SK-N-SH (cell line): ENCODE data around the gene FBXO42. TPM values are rescaled to one million over a fixed set of nuclear protein-coding genes. Genes with fewer than 3 reads are reported as not detected.

ENCODE experiments used
- CTCF ChIA-PET: fragments of 300-600, 350-600 bp; formaldehyde crosslinking; extraction: SDS; loops from one replicate; lab custom pipeline; 2021; lab: Yijun Ruan, JAX
- POLR2A ChIA-PET: fragments of 350-600 bp; sonication (Branson Sonifier 250); formaldehyde crosslinking; extraction: SDS; loops from one replicate; lab custom pipeline; 2020; ENCODE audit warnings: antibody characterized with exemption, inconsistent platforms; lab: Yijun Ruan, JAX
- DNase-seq: peaks from one replicate; pipeline ENCODE4 v3.0.0; 2012
- H2AFZ ChIP-seq: fragments of 200-600 bp; sonication (generic); 2 replicates; pipeline ENCODE4 v1.8.1; 2016; ENCODE audit warnings: antibody characterized with exemption, mild to moderate bottlenecking, low read depth
- H3F3A ChIP-seq: fragments of 200-600 bp; sonication (generic); replicated peaks from 2 replicates; pipeline ENCODE3; 2016; ENCODE audit warnings: antibody characterized with exemption, mild to moderate bottlenecking; ENCODE audit not compliant: insufficient read depth
- H3K27ac ChIP-seq, 2 experiments: fragments of 200-500 bp in 1 of 2; fragments of 200-600 bp in 1 of 2; sonication (Bioruptor generic) in 1 of 2; sonication (generic), shearing (Covaris generic) in 1 of 2; 2 replicates each; pipeline versions ENCODE4 v1.5.1 to v1.6.1; 2014 to 2016; ENCODE audit warnings: low read depth in 2 of 2, inconsistent platforms in 1 of 2, low read length in 1 of 2, mild to moderate bottlenecking in 1 of 2, mixed read lengths in 1 of 2
- H3K27me3 ChIP-seq: fragments of 200-600 bp; sonication (generic), shearing (Covaris generic); 2 replicates; pipeline ENCODE4 v1.6.1; 2016; ENCODE audit warnings: mixed run types; ENCODE audit not compliant: insufficient read depth
- H3K36me3 ChIP-seq, 2 experiments: fragments of 200-500 bp in 1 of 2; fragments of 200-600 bp in 1 of 2; sonication (Bioruptor generic) in 1 of 2; sonication (generic) in 1 of 2; replicated peaks in 1 of 2; 2 replicates each; pipeline versions ENCODE3 to v1.5.1; 2014 to 2016; ENCODE audit warnings: low read length in 1 of 2, mild to moderate bottlenecking in 1 of 2; ENCODE audit not compliant: insufficient read depth in 2 of 2, control insufficient read depth in 1 of 2
- H3K4me1 ChIP-seq, 2 experiments: fragments of 200-500 bp in 1 of 2; fragments of 200-600 bp in 1 of 2; sonication (Bioruptor generic) in 1 of 2; sonication (generic), shearing (Covaris generic) in 1 of 2; 2 replicates each; pipeline versions ENCODE4 v1.5.1 to v1.6.1; 2014 to 2016; ENCODE audit warnings: low read depth in 1 of 2, low read length in 1 of 2, mixed run types in 1 of 2; ENCODE audit not compliant: insufficient read depth in 2 of 2, control insufficient read depth in 1 of 2
- H3K4me2 ChIP-seq: fragments of 200-600 bp; sonication (generic), shearing (Covaris generic); 2 replicates; pipeline ENCODE4 v1.6.1; 2017; ENCODE audit warnings: mixed run types
- H3K4me3 ChIP-seq, 2 experiments: fragments of 200-500 bp in 1 of 2; fragments of 200-600 bp in 1 of 2; sonication (Bioruptor generic) in 1 of 2; sonication (generic), shearing (Covaris generic) in 1 of 2; 2 replicates each; pipeline versions ENCODE4 v1.5.1 to v1.8.1; 2014 to 2016; ENCODE audit warnings: low read depth in 2 of 2, inconsistent platforms in 1 of 2, low read length in 1 of 2, mild to moderate bottlenecking in 1 of 2, mixed read lengths in 1 of 2, moderate library complexity in 1 of 2
- H3K79me2 ChIP-seq: fragments of 200-600 bp; sonication (generic); 2 replicates; pipeline ENCODE4 v1.8.1; 2017; ENCODE audit warnings: mild to moderate bottlenecking; ENCODE audit not compliant: insufficient read depth
- H3K9ac ChIP-seq: fragments of 200-600 bp; sonication (generic); 2 replicates; pipeline ENCODE4 v1.6.1; 2017; ENCODE audit warnings: mixed run types
- H3K9me2 ChIP-seq: fragments of 200-600 bp; sonication (generic); 2 replicates; pipeline ENCODE4 v1.6.1; 2017; ENCODE audit warnings: mixed run types
- H3K9me3 ChIP-seq: fragments of 200-600 bp; sonication (generic); 2 replicates; pipeline ENCODE4 v1.6.1; 2017; ENCODE audit warnings: mixed run types, mild to moderate bottlenecking, moderate library complexity
- H4K20me1 ChIP-seq: fragments of 200-600 bp; sonication (generic); 2 replicates; pipeline ENCODE4 v1.6.1; 2017; ENCODE audit warnings: mild to moderate bottlenecking, mixed run types; ENCODE audit not compliant: insufficient read depth
- CHD2 ChIP-seq: fragments of 150-350 bp; IDR thresholded peaks from 2 replicates; pipeline ENCODE4 v1.6.1; 2018; ENCODE audit warnings: low read length; ENCODE audit not compliant: partially characterized antibody
- ELF1 ChIP-seq: IDR thresholded peaks from 2 replicates; pipeline ENCODE4 v1.4.0; 2012
- IRF3 ChIP-seq: fragments of 150-350 bp; IDR thresholded peaks from 2 replicates; pipeline ENCODE4 v1.6.1; 2016; ENCODE audit warnings: mild to moderate bottlenecking, low read depth, low read length
- JUND ChIP-seq: IDR thresholded peaks from 2 replicates; pipeline ENCODE4 v1.4.0; 2012
- RAD21 ChIP-seq: IDR thresholded peaks from 2 replicates; pipeline ENCODE4 v1.6.1; 2012; ENCODE audit warnings: mild to moderate bottlenecking, low read length
- RFX5 ChIP-seq: IDR thresholded peaks from 2 replicates; pipeline ENCODE4 v1.6.1; 2012; ENCODE audit warnings: mild to moderate bottlenecking, improper control_type of control experiment, low read length
- SIN3A ChIP-seq: IDR thresholded peaks from 2 replicates; pipeline ENCODE4 v1.6.1; 2012; ENCODE audit warnings: low read depth, mild to moderate bottlenecking, low read length, moderate library complexity, borderline replicate concordance
- SMC3 ChIP-seq: IDR thresholded peaks from 2 replicates; pipeline ENCODE4 v1.6.1; 2012; ENCODE audit warnings: low read depth, low read length, improper control_type of control experiment
- TAF1 ChIP-seq: IDR thresholded peaks from 2 replicates; pipeline ENCODE4 v1.6.1; 2012; ENCODE audit warnings: low read depth, mild to moderate bottlenecking, low read length, moderate library complexity, borderline replicate concordance
- YY1 ChIP-seq: IDR thresholded peaks from 2 replicates; pipeline ENCODE4 v1.4.0; 2012; ENCODE audit warnings: low read depth, mild to moderate bottlenecking
- WGBS: methylation state at CpG from one replicate; pipeline ENCODE4 v1.1.6; 2017; ENCODE audit warnings: low lambda C conversion rate; 5-methylcytosine and 5-hydroxymethylcytosine counted together
- polyA plus RNA-seq, 3 experiments: library from polyadenylated mRNA; depleted of rRNA; stranded (reverse); fragments of >200 nt; gene quantifications; 2 replicates each; pipeline ENCODE4 v1.2.3, GENCODE V29; 2012
- TF ChIP-seq, protein P1 (sequence below): IDR thresholded peaks from 2 replicates; pipeline ENCODE4; 2012
- TF ChIP-seq, protein P2 (sequence below): fragments of 200-600 bp; sonication (generic); IDR thresholded peaks from 2 replicates; pipeline ENCODE4 v1.6.1; 2017; ENCODE audit warnings: antibody characterized with exemption, mild to moderate bottlenecking, moderate library complexity
- TF ChIP-seq, protein P3 (sequence below): IDR thresholded peaks from 2 replicates; pipeline ENCODE4 v1.4.0; 2012; ENCODE audit warnings: low read depth

Gene FBXO42
- polyA plus RNA-seq, 1 of the 3 experiments (the other 2 are of a cell fraction): 8.6 TPM

DNA sequence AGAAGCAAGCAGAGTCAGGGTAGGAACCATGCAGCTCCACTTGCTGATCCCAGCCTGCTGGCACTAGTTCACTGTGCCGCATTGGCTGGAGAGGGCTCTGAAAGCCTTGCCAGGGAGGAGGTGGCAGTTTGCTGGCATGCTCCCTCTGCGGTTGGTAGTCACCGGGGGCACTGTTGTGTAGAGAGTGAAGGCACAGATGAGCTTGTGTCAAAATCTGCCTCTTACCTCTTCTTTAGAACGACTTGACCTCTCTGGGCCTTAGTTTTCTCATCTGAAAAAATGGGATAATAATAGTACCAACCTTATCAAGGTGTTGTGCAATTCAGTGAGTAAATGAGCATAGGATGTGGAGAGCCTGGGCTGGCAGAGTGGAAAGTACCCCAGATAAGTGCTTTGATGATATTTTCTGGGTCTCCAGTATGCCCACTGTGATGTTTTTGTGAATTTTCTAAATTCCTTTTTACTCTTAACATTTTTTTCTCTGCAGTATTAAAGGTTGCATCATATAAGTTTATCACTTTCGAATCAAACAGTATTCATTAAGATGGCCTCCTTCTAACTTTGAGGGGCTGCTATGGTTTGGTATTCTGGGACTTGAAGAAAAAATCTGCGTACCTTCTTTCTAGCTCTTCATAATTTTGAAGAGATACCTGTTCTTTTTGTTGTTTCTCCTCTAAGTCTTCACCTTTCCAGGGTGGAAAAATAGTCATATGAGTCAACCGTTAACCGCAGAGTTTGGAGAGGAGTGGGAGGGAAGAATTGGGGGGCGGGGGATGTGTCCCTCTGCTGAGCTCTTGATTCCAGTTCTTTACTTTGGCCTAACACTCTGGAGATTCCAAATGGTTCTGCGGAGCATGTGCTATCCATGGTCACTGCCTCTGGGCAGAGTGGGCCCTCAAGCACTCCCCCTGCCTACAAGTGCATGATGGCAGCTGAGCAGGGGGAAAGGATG, 41.6 kb upstream of the FBXO42 start:
- peaks cover 12 to 18% of the 10 kb centered on the region in 2 experiments; a peak in 3 of 4 replicates for H3K4me1 ChIP-seq
- H3K79me2 ChIP-seq: peaks cover 76% of the 10 kb centered on the region
- TF ChIP-seq, protein P1, sequence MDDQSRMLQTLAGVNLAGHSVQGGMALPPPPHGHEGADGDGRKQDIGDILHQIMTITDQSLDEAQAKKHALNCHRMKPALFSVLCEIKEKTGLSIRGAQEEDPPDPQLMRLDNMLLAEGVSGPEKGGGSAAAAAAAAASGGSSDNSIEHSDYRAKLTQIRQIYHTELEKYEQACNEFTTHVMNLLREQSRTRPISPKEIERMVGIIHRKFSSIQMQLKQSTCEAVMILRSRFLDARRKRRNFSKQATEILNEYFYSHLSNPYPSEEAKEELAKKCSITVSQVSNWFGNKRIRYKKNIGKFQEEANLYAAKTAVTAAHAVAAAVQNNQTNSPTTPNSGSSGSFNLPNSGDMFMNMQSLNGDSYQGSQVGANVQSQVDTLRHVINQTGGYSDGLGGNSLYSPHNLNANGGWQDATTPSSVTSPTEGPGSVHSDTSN: no peak
- TF ChIP-seq, protein P2, sequence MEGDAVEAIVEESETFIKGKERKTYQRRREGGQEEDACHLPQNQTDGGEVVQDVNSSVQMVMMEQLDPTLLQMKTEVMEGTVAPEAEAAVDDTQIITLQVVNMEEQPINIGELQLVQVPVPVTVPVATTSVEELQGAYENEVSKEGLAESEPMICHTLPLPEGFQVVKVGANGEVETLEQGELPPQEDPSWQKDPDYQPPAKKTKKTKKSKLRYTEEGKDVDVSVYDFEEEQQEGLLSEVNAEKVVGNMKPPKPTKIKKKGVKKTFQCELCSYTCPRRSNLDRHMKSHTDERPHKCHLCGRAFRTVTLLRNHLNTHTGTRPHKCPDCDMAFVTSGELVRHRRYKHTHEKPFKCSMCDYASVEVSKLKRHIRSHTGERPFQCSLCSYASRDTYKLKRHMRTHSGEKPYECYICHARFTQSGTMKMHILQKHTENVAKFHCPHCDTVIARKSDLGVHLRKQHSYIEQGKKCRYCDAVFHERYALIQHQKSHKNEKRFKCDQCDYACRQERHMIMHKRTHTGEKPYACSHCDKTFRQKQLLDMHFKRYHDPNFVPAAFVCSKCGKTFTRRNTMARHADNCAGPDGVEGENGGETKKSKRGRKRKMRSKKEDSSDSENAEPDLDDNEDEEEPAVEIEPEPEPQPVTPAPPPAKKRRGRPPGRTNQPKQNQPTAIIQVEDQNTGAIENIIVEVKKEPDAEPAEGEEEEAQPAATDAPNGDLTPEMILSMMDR: 0 out of 2 replicates have a peak, but pooled peaks have one; percentile 9
- H3K9me3 ChIP-seq: no peaks in the 10 kb centered on the region
- H2AFZ ChIP-seq: no peak overlapping the region
- no peak for DNase-seq
- no peak overlapping the region for H3K9ac ChIP-seq
- no peaks in the 10 kb centered on the region for H3K27me3 ChIP-seq
- ChIA-PET POLR2A (interaction anchor here (0.5 to 1.2 kb wide), 2 partner anchors 9 to 13 kb away, joined by 3 to 4 read pairs; no protein-coding TSS in a partner anchor), CTCF (interaction anchor here (0.6 to 1.7 kb wide), 4 partner anchors 31 to 105 kb away, joined by 3 to 6 read pairs (median 4); partner anchors contain the start of gene NECAP2)
- 86% methylated on average over 10 of the region's 10 CpGs for WGBS
- no peak overlapping the region for H3K4me2 ChIP-seq
- no peak overlapping the region for H3K4me3 ChIP-seq
- H3F3A ChIP-seq: peaks cover 2% of the 10 kb centered on the region
- no peaks in the 10 kb centered on the region for H3K9me2 ChIP-seq
- peaks cover 12 to 44% of the 10 kb centered on the region in 2 experiments for H3K36me3 ChIP-seq
- no peak overlapping the region; a peak in 1 of 4 replicates for H3K27ac ChIP-seq
- peaks cover 53% of the 10 kb centered on the region for H4K20me1 ChIP-seq

GRCh38 chr1:16392740-16393569, 40.7 kb upstream of the FBXO42 start:
- H3K4me2 ChIP-seq: no peak overlapping the region
- no peaks in the 10 kb centered on the region for H3K9me3 ChIP-seq
- ChIA-PET POLR2A (interaction anchor here (1.2 kb wide), 1 partner anchor 10 kb away, joined by 3 read pairs; no protein-coding TSS in a partner anchor), CTCF (interaction anchor here (0.6 to 1.7 kb wide), 4 partner anchors 18 to 106 kb away, joined by 3 to 6 read pairs (median 3); no protein-coding TSS in a partner anchor)
- H3F3A ChIP-seq: peaks cover 2% of the 10 kb centered on the region
- no peak overlapping the region; a peak in 1 of 4 replicates for H3K27ac ChIP-seq
- no peak for DNase-seq
- no peak overlapping the region for H3K4me3 ChIP-seq
- no peak overlapping the region for H2AFZ ChIP-seq
- WGBS: 92% methylated on average over 11 of the region's 21 CpGs
- H3K79me2 ChIP-seq: peaks cover 85% of the 10 kb centered on the region
- no peak overlapping the region for H3K9ac ChIP-seq
- no peak for TF ChIP-seq RAD21
- no peak for TF ChIP-seq SMC3
- TF ChIP-seq, protein P3, sequence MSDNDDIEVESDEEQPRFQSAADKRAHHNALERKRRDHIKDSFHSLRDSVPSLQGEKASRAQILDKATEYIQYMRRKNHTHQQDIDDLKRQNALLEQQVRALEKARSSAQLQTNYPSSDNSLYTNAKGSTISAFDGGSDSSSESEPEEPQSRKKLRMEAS: no peak
- no peak for TF ChIP-seq SIN3A
- TF ChIP-seq YY1: no peak
- no peak for TF ChIP-seq RFX5
- no peak for TF ChIP-seq TAF1
- TF ChIP-seq ELF1: no peak
- TF ChIP-seq CHD2: no peak
- no peak for TF ChIP-seq IRF3
- TF ChIP-seq JUND: no peak
- TF ChIP-seq, protein P1: no peak
- TF ChIP-seq, protein P2: no peak
- H3K36me3 ChIP-seq: peaks cover 12 to 39% of the 10 kb centered on the region in 2 experiments
- peaks cover 62% of the 10 kb centered on the region for H4K20me1 ChIP-seq
- H3K27me3 ChIP-seq: no peaks in the 10 kb centered on the region
- no peaks in the 10 kb centered on the region for H3K9me2 ChIP-seq
- H3K4me1 ChIP-seq: peaks cover 12 to 18% of the 10 kb centered on the region in 2 experiments; a peak in 3 of 4 replicates
